NOMO-1 (cell line): Measurements from ENCODE around the gene CERS6.
"Not testable (repeated sequence)": the region's sequence is repeated elsewhere in the genome, so short reads cannot be mapped to it uniquely, and the experiment has no call there.

Source experiments
- DNase-seq, 2 experiments: peaks; one replicate each; lab custom pipeline; 2025; ENCODE audit not compliant: unreplicated experiment in 2 of 2; lab: John Stamatoyannopoulos, UW

The CERS6 gene

GRCh38 chr2:168455645-168456520 is at the start of gene CERS6:
TSS of gene CERS6 (plus strand) at chr2:168456272. CDS start at chr2:168456449, 177 bp downstream.
- DNase-seq: peak; percentile 90 to 91

- DNase-seq: not testable (repeated sequence)
Measured at GRCh38 chr2:168412301-168412700, 43.8 kb upstream of the CERS6 start.

- not testable (repeated sequence) for DNase-seq
Measured at GRCh38 chr2:168413101-168413500, 43.0 kb upstream of the CERS6 start.

GRCh38 chr2:168416555-168416954 is 39.5 kb upstream of the CERS6 start:
- no peak for DNase-seq

- no peak for DNase-seq
Measured at GRCh38 chr2:168422584-168422983, 33.5 kb upstream of the CERS6 start.

GRCh38 chr2:168424112-168424951 is 31.7 kb upstream of the CERS6 start:
- no peak for DNase-seq

GRCh38 chr2:168424971-168425370 is 31.1 kb upstream of the CERS6 start:
- peak in 1 of 2 experiments; percentile 30 for DNase-seq

GRCh38 chr2:168426861-168427260 is 29.2 kb upstream of the CERS6 start:
- DNase-seq: peak in 1 of 2 experiments; percentile 7

- DNase-seq: no peak
Measured at GRCh38 chr2:168427451-168427850, 28.6 kb upstream of the CERS6 start.

GRCh38 chr2:168428431-168428830 is 27.6 kb upstream of the CERS6 start:
- DNase-seq: no peak

GRCh38 chr2:168429988-168430387 is 26.1 kb upstream of the CERS6 start:
- no peak for DNase-seq

GRCh38 chr2:168430431-168430830 is 25.6 kb upstream of the CERS6 start:
- DNase-seq: no peak

GRCh38 chr2:168431301-168432024 is 24.6 kb upstream of the CERS6 start:
- no peak for DNase-seq

GRCh38 chr2:168432100-168432499 is 24.0 kb upstream of the CERS6 start:
- no peak for DNase-seq

GRCh38 chr2:168432565-168433186 is 23.4 kb upstream of the CERS6 start:
- no peak for DNase-seq

GRCh38 chr2:168433527-168433926 is 22.5 kb upstream of the CERS6 start:
- no peak for DNase-seq

- DNase-seq: no peak
Measured at GRCh38 chr2:168434146-168434545, 21.9 kb upstream of the CERS6 start.

GRCh38 chr2:168436840-168437239 is 19.2 kb upstream of the CERS6 start:
- DNase-seq: no peak

- DNase-seq: no peak
Measured at GRCh38 chr2:168438553-168438952, 17.5 kb upstream of the CERS6 start.

GRCh38 chr2:168439536-168439935 is 16.5 kb upstream of the CERS6 start:
- DNase-seq: no peak
